HepG2 (cell line): ENCODE results near the gene ERCC6L2. TPM values are rescaled to one million over a fixed set of nuclear protein-coding genes. Genes with fewer than 3 reads are reported as not detected.

ENCODE experiments used
- AHR ChIP-seq: IDR thresholded peaks from 2 replicates; pipeline ENCODE4 v1.6.1; 2018; ENCODE audit warnings: missing genetic modification reagents, missing compliant biosample characterization
- HDAC1 ChIP-seq: sonication (generic); formaldehyde crosslinking; IDR thresholded peaks from 2 replicates; pipeline ENCODE4 v1.5.1; 2020; ENCODE audit warnings: mild to moderate bottlenecking, missing genetic modification reagents
- HDAC6 ChIP-seq: fragments of 200-600 bp; sonication (generic); IDR thresholded peaks from 2 replicates; pipeline ENCODE4 v1.7.0; 2017; ENCODE audit warnings: mild to moderate bottlenecking, antibody characterized with exemption, low read length, low read depth
- HNRNPH1 ChIP-seq: fragments of 200-400 bp; formaldehyde crosslinking; optimal IDR thresholded peaks from 2 replicates; pipeline ENCODE3; 2017; ENCODE audit warnings: mild to moderate bottlenecking, low read depth, low read length
- HOXD1 ChIP-seq: sonication (generic); formaldehyde crosslinking; IDR thresholded peaks from 2 replicates; pipeline ENCODE4 v1.5.0; 2020; ENCODE audit warnings: missing genetic modification reagents
- IKZF4 ChIP-seq: sonication (generic); formaldehyde crosslinking; IDR thresholded peaks from 2 replicates; pipeline ENCODE4 v1.5.1; 2020; ENCODE audit warnings: borderline replicate concordance, mild to moderate bottlenecking, low read depth, missing genetic modification reagents; ENCODE audit errors: not compliant biosample characterization
- JUND ChIP-seq: sonication (generic); formaldehyde crosslinking; IDR thresholded peaks from 2 replicates; pipeline ENCODE4 v1.8.0; 2022; ENCODE audit warnings: mild to moderate bottlenecking, missing genetic modification reagents
- KLF13 ChIP-seq: sonication (generic); formaldehyde crosslinking; IDR thresholded peaks from 2 replicates; pipeline ENCODE4 v1.4.0; 2020; ENCODE audit warnings: mild to moderate bottlenecking, missing genetic modification reagents
- NPAS2 ChIP-seq: sonication (generic); formaldehyde crosslinking; IDR thresholded peaks from 2 replicates; pipeline ENCODE4 v1.8.0; 2022; ENCODE audit warnings: mild to moderate bottlenecking, missing genetic modification reagents, borderline replicate concordance
- RARG ChIP-seq: sonication (generic); formaldehyde crosslinking; IDR thresholded peaks from 2 replicates; pipeline ENCODE4 v1.4.0; 2020; ENCODE audit warnings: low read depth, mild to moderate bottlenecking, missing genetic modification reagents
- RXRA ChIP-seq: sonication (generic); formaldehyde crosslinking; IDR thresholded peaks from 2 replicates; pipeline ENCODE4 v1.5.1; 2020; ENCODE audit warnings: missing genetic modification reagents
- SMYD3 ChIP-seq: sonication (generic); formaldehyde crosslinking; IDR thresholded peaks from 2 replicates; pipeline ENCODE4 v1.8.1; 2023; ENCODE audit warnings: mild to moderate bottlenecking, missing genetic modification reagents
- SNRNP70 ChIP-seq: fragments of 200-400 bp; formaldehyde crosslinking; IDR thresholded peaks from 2 replicates; pipeline ENCODE4 v1.6.1; 2017; ENCODE audit warnings: mild to moderate bottlenecking, low read depth, low read length, moderate library complexity
- STAG1 ChIP-seq: sonication (generic); formaldehyde crosslinking; IDR thresholded peaks from 2 replicates; pipeline ENCODE4 v1.4.0; 2020; ENCODE audit warnings: missing genetic modification reagents
- TAF1 ChIP-seq: sonication (generic); formaldehyde crosslinking; IDR thresholded peaks from 2 replicates; pipeline ENCODE4 v1.4.0; 2020; ENCODE audit warnings: missing genetic modification reagents
- ZBTB38 ChIP-seq: sonication (generic); formaldehyde crosslinking; IDR thresholded peaks from 2 replicates; pipeline ENCODE4 v1.5.1; 2020; ENCODE audit warnings: mild to moderate bottlenecking, missing genetic modification reagents
- ZC3H4 ChIP-seq: sonication (generic); formaldehyde crosslinking; IDR thresholded peaks from 2 replicates; pipeline ENCODE4 v1.4.0; 2020; ENCODE audit warnings: missing genetic modification reagents, borderline replicate concordance
- ZNF484 ChIP-seq: sonication (generic); formaldehyde crosslinking; IDR thresholded peaks from 2 replicates; pipeline ENCODE4 v1.5.1; 2020; ENCODE audit warnings: mild to moderate bottlenecking, low read depth, missing genetic modification reagents, borderline replicate concordance
- ZNF615 ChIP-seq: sonication (generic); formaldehyde crosslinking; IDR thresholded peaks from 2 replicates; pipeline ENCODE4 v1.5.0; 2020; ENCODE audit warnings: mild to moderate bottlenecking, missing genetic modification reagents, borderline replicate concordance
- ZNF703 ChIP-seq: sonication (generic); formaldehyde crosslinking; IDR thresholded peaks from 2 replicates; pipeline ENCODE4 v1.5.1; 2020; ENCODE audit warnings: missing genetic modification reagents, mild to moderate bottlenecking, moderate library complexity, borderline replicate concordance
- ZNF839 ChIP-seq: sonication (generic); formaldehyde crosslinking; IDR thresholded peaks from 2 replicates; pipeline ENCODE4 v1.4.0; 2020; ENCODE audit warnings: missing genetic modification reagents, mild to moderate bottlenecking, borderline replicate concordance
- polyA plus RNA-seq, 8 experiments: library from polyadenylated mRNA; depleted of rRNA in 3 of 8; stranded (reverse) in 7 of 8; unstranded in 1 of 8; fragments of >200 nt; fragmentation: Illumina TruSeq in 4 of 8; extraction: Trizol in 4 of 8; gene quantifications; 2 replicates each; pipeline versions ENCODE4 v1.2.1 to v1.2.3, GENCODE V29; 2011 to 2016; ENCODE audit warnings: low read depth in 4 of 8, missing spikeins in 1 of 8, mixed read lengths in 1 of 8; ENCODE audit not compliant: insufficient read depth in 1 of 8
- total RNA-seq, 5 experiments: library from RNA; depleted of rRNA; stranded (reverse); fragments of >200 nt; fragmentation: Illumina TruSeq; extraction: Trizol; gene quantifications; 2 replicates each; pipeline ENCODE4 v1.2.3, GENCODE V29; 2016; ENCODE audit warnings: low read depth in 1 of 5
- TF ChIP-seq, protein P1 (sequence below): sonication (generic); formaldehyde crosslinking; IDR thresholded peaks from 2 replicates; pipeline ENCODE4 v1.8.0; 2022; ENCODE audit warnings: mild to moderate bottlenecking, missing genetic modification reagents; ENCODE audit not compliant: insufficient replicate concordance
- TF ChIP-seq, protein P2 (sequence below): sonication (generic); formaldehyde crosslinking; IDR thresholded peaks from 2 replicates; pipeline ENCODE4 v1.4.0; 2020; ENCODE audit warnings: missing genetic modification reagents
- TF ChIP-seq, protein P3 (sequence below): IDR thresholded peaks from 2 replicates; pipeline ENCODE4 v1.6.1; 2016; ENCODE audit warnings: missing compliant biosample characterization, missing genetic modification reagents, borderline replicate concordance
- TF ChIP-seq, protein P4 (sequence below): sonication (generic); formaldehyde crosslinking; IDR thresholded peaks from 2 replicates; pipeline ENCODE4 v1.8.1; 2023; ENCODE audit warnings: missing genetic modification reagents, mild to moderate bottlenecking, borderline replicate concordance

ERCC6L2 gene
- total and polyA plus RNA-seq, 2 of the 13 experiments (the other 11 are each of a cell fraction or from before 2014, with no cell fraction given) = 13.4 to 45.9 TPM

DNA sequence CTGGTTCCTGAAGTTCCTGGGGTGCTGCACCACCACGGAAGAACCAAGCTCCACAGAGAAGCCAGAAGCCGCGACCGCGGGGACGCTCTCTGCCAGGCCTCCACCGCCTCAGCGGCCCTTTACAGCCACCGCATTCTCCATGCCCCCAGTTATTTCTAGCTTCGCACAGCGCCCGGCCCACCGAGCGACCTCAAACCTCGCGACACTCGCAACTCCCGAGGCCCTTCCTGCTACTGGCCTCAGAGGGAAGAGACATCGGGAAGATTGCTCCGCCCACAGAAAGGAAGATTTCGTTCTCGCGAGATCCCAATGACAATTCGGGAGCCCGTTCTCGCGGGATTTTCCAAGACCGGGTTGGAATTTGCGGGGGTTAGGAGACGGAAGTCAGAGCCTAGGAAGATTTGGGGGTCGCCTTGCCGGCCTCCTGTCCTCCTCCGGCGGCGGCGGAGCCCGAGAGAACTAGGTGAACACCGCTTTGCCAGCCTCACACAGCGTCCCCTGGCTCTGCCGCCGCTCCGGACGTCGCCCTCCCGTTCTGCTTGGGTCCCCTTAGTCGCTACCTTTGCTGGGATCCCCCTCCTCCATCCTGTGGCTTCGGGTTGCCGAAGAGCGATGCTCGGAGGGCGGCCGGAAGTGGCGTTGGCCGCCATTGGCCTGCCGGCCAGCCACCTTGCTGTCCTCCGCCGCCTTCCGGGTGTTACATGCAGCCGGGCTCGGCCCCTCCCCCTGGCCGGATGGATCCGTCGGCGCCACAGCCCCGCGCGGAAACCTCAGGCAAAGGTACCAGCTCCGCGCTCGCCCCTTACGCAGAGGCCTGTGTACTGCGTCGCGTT, at the start of gene ERCC6L2 (continued):
- TF ChIP-seq TAF1 (CRISPR knock-in tag) = peak; percentile 98
- peak; percentile 82; the same call in 1 of the 2 replicates for TF ChIP-seq RXRA (CRISPR knock-in tag)
- 0 out of 2 replicates have a peak, but pooled peaks have one; percentile 23 for TF ChIP-seq ZNF839
- TF ChIP-seq, protein P1, sequence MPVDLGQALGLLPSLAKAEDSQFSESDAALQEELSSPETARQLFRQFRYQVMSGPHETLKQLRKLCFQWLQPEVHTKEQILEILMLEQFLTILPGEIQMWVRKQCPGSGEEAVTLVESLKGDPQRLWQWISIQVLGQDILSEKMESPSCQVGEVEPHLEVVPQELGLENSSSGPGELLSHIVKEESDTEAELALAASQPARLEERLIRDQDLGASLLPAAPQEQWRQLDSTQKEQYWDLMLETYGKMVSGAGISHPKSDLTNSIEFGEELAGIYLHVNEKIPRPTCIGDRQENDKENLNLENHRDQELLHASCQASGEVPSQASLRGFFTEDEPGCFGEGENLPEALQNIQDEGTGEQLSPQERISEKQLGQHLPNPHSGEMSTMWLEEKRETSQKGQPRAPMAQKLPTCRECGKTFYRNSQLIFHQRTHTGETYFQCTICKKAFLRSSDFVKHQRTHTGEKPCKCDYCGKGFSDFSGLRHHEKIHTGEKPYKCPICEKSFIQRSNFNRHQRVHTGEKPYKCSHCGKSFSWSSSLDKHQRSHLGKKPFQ (CRISPR knock-in tag) = peak; percentile 27
- TF ChIP-seq SNRNP70 = no peak
- TF ChIP-seq, protein P2, sequence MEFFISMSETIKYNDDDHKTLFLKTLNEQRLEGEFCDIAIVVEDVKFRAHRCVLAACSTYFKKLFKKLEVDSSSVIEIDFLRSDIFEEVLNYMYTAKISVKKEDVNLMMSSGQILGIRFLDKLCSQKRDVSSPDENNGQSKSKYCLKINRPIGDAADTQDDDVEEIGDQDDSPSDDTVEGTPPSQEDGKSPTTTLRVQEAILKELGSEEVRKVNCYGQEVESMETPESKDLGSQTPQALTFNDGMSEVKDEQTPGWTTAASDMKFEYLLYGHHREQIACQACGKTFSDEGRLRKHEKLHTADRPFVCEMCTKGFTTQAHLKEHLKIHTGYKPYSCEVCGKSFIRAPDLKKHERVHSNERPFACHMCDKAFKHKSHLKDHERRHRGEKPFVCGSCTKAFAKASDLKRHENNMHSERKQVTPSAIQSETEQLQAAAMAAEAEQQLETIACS (CRISPR knock-in tag) = peak; percentile 40; the same call in 1 of the 2 replicates
- TF ChIP-seq AHR = peak; percentile 60; the same call in 1 of the 2 replicates
- no peak; the same call in 1 of the 2 replicates for TF ChIP-seq ZBTB38 (CRISPR knock-in tag)
- TF ChIP-seq HDAC1 (CRISPR knock-in tag) = peak; percentile 91
- peak; percentile 65; the same call in 1 of the 2 replicates for TF ChIP-seq ZNF615 (CRISPR knock-in tag)
- peak; percentile 84; the same call in 1 of the 2 replicates for TF ChIP-seq KLF13
- peak; percentile 42; the same call in 1 of the 2 replicates for TF ChIP-seq RARG (CRISPR knock-in tag)
- TF ChIP-seq HOXD1 (CRISPR knock-in tag) = peak; percentile 65; the same call in 1 of the 2 replicates
- TF ChIP-seq ZNF703 (CRISPR knock-in tag) = peak; percentile 22; the same call in 1 of the 2 replicates
- peak; percentile 94; the same call in 1 of the 2 replicates for TF ChIP-seq ZC3H4 (CRISPR knock-in tag)
- no peak for TF ChIP-seq ZNF484 (CRISPR knock-in tag)
- TF ChIP-seq IKZF4 = no peak
- TF ChIP-seq NPAS2 = 0 out of 2 replicates have a peak, but pooled peaks have one; percentile 51
- TF ChIP-seq SMYD3 (CRISPR knock-in tag) = peak; percentile 80; the same call in 1 of the 2 replicates
- TF ChIP-seq HNRNPH1 = no peak
- TF ChIP-seq, protein P3, sequence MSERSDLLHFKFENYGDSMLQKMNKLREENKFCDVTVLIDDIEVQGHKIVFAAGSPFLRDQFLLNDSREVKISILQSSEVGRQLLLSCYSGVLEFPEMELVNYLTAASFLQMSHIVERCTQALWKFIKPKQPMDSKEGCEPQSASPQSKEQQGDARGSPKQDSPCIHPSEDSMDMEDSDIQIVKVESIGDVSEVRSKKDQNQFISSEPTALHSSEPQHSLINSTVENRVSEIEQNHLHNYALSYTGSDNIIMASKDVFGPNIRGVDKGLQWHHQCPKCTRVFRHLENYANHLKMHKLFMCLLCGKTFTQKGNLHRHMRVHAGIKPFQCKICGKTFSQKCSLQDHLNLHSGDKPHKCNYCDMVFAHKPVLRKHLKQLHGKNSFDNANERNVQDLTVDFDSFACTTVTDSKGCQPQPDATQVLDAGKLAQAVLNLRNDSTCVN = peak; percentile 82
- peak; percentile 35 for TF ChIP-seq STAG1 (CRISPR knock-in tag)
- TF ChIP-seq, protein P4, sequence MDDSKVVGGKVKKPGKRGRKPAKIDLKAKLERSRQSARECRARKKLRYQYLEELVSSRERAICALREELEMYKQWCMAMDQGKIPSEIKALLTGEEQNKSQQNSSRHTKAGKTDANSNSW = peak; percentile 83; the same call in 1 of the 2 replicates
- 0 out of 2 replicates have a peak, but pooled peaks have one; percentile 58 for TF ChIP-seq JUND (CRISPR knock-in tag)
- no peak for TF ChIP-seq HDAC6
